Measurements from ENCODE around the gene DNAJC17.

GRCh38 chr15:40716165-40716564 is 91.1 kb downstream of the DNAJC17 start:
- TF ChIP-seq CTCF (conservative IDR thresholded peaks at IDR 0.05; ENCODE audit: low read length) (no peak), EZH2phosphoT487 (IDR thresholded peaks at IDR 0.05; ENCODE audit: borderline replicate concordance, low read depth, low read length) (no peak)

All from OCI-LY7 (cell line).